GM23338 (cell line): Measurements from ENCODE around the gene CERS1. TPM values are rescaled to one million over a fixed set of nuclear protein-coding genes. Genes with fewer than 3 reads are reported as not detected.

Source experiments
- ATAC-seq: fragments of 200-7000 bp; cut with Tn5 transposase; 3 replicates; pipeline ENCODE4 v1.9.1; 2020
- DNase-seq: peaks from one replicate; pipeline ENCODE4 v3.0.0-alpha.2; 2015; ENCODE audit warnings: low spot score
- H2AFZ ChIP-seq: fragments of 200-600 bp; sonication (generic); 2 replicates; pipeline ENCODE4 v1.8.0; 2016; ENCODE audit warnings: antibody characterized with exemption, mild to moderate bottlenecking, moderate library complexity
- H3F3A ChIP-seq: fragments of 200-600 bp; sonication (generic); replicated peaks from 2 replicates; pipeline ENCODE4 v1.8.0; 2017; ENCODE audit warnings: antibody characterized with exemption, mixed run types, low read depth
- H3K27ac ChIP-seq: fragments of 200-600 bp; sonication (generic); 2 replicates; pipeline ENCODE4 v1.6.1; 2016; ENCODE audit warnings: low read depth
- H3K27me3 ChIP-seq: fragments of 200-600 bp; sonication (generic); 2 replicates; pipeline ENCODE4 v1.8.0; 2016; ENCODE audit warnings: mild to moderate bottlenecking, mixed run types, moderate library complexity; ENCODE audit not compliant: insufficient read depth
- H3K36me3 ChIP-seq: fragments of 200-600 bp; sonication (generic); 2 replicates; pipeline ENCODE4 v1.8.0; 2016; ENCODE audit warnings: mild to moderate bottlenecking; ENCODE audit not compliant: insufficient read depth
- H3K4me1 ChIP-seq: fragments of 200-600 bp; sonication (generic); 2 replicates; pipeline ENCODE4 v1.8.0; 2016; ENCODE audit warnings: mild to moderate bottlenecking, moderate library complexity; ENCODE audit not compliant: insufficient read depth
- H3K4me2 ChIP-seq: fragments of 200-600 bp; sonication (generic); 2 replicates; pipeline ENCODE4 v1.7.1; 2017; ENCODE audit warnings: mixed run types
- H3K4me3 ChIP-seq: fragments of 200-600 bp; sonication (generic); 2 replicates; pipeline ENCODE4 v1.6.1; 2016; ENCODE audit warnings: mixed run types
- H3K79me2 ChIP-seq: fragments of 200-600 bp; sonication (generic); replicated peaks from 2 replicates; pipeline ENCODE4 v1.8.0; 2017; ENCODE audit warnings: mild to moderate bottlenecking; ENCODE audit not compliant: insufficient read depth
- H3K9me2 ChIP-seq: fragments of 200-600 bp; sonication (generic); 2 replicates; pipeline ENCODE4 v1.8.0; 2017; ENCODE audit not compliant: insufficient read depth
- H4K20me1 ChIP-seq: fragments of 200-600 bp; sonication (generic); replicated peaks from 2 replicates; pipeline ENCODE4 v1.8.0; 2017; ENCODE audit warnings: mild to moderate bottlenecking; ENCODE audit not compliant: insufficient read depth
- H3K27ac Mint-ChIP-seq: 2 replicates; pipeline ENCODE4 v1.8.0; 2020; ENCODE audit warnings: inconsistent platforms, mild to moderate bottlenecking, moderate library complexity, mixed read lengths
- H3K27me3 Mint-ChIP-seq: 3 replicates; pipeline ENCODE4 v1.8.0; 2022; ENCODE audit warnings: low read depth, mild to moderate bottlenecking, moderate library complexity, mixed read lengths, inconsistent platforms; ENCODE audit not compliant: insufficient read depth, poor library complexity
- H3K36me3 Mint-ChIP-seq: 3 replicates; pipeline ENCODE4 v1.8.0; 2021; ENCODE audit warnings: low read depth, mild to moderate bottlenecking, inconsistent platforms, moderate library complexity, mixed read lengths
- H3K4me1 Mint-ChIP-seq: 3 replicates; pipeline ENCODE4 v1.8.0; 2020; ENCODE audit warnings: mild to moderate bottlenecking, inconsistent platforms, mixed read lengths
- H3K4me3 Mint-ChIP-seq: 3 replicates; pipeline ENCODE4 v1.8.0; 2021; ENCODE audit warnings: moderate library complexity, mild to moderate bottlenecking, inconsistent platforms, mixed read lengths
- H3K9me3 Mint-ChIP-seq: 3 replicates; pipeline ENCODE4 v1.8.0; 2020; ENCODE audit warnings: moderate library complexity, mild to moderate bottlenecking, inconsistent platforms, mixed read lengths
- CREB1 ChIP-seq: fragments of 250-450 bp; sonication (Bioruptor Pico); IDR thresholded peaks from 2 replicates; pipeline ENCODE4 v1.5.0; 2020; ENCODE audit warnings: low read depth, mild to moderate bottlenecking, moderate library complexity
- POLR2AphosphoS5 ChIP-seq: IDR thresholded peaks from 2 replicates; pipeline ENCODE4 v1.6.1; 2016; ENCODE audit warnings: antibody characterized with exemption, low read depth
- ZNF114 ChIP-seq: fragments of 250-450 bp; sonication (Bioruptor Pico); IDR thresholded peaks from 2 replicates; pipeline ENCODE4 v1.5.0; 2020; ENCODE audit warnings: mild to moderate bottlenecking, moderate library complexity
- ZNF462 ChIP-seq: fragments of 250-450 bp; sonication (Bioruptor Pico); IDR thresholded peaks from 2 replicates; pipeline ENCODE4 v1.5.0; 2020; ENCODE audit warnings: mild to moderate bottlenecking, moderate library complexity
- polyA plus RNA-seq: library from polyadenylated mRNA; unstranded; fragments of >200 nt; fragmentation: Nextera tagmentation; extraction: Ambion mirVana; gene quantifications from 2 replicates; pipeline ENCODE4 v1.2.1, GENCODE V29; 2016
- total RNA-seq: library from RNA; depleted of rRNA; stranded (reverse); fragments of >200 nt; shearing (Covaris generic); gene quantifications from 2 replicates; pipeline ENCODE4 v1.2.3, GENCODE V29; 2014
- TF ChIP-seq, protein P1 (sequence below): IDR thresholded peaks from 2 replicates; pipeline ENCODE4 v1.6.1; 2016; ENCODE audit warnings: antibody characterized with exemption

Gene CERS1
- total and polyA plus RNA-seq, 2 experiments from 2014 or later = 11.1 to 12.2 TPM

DNA sequence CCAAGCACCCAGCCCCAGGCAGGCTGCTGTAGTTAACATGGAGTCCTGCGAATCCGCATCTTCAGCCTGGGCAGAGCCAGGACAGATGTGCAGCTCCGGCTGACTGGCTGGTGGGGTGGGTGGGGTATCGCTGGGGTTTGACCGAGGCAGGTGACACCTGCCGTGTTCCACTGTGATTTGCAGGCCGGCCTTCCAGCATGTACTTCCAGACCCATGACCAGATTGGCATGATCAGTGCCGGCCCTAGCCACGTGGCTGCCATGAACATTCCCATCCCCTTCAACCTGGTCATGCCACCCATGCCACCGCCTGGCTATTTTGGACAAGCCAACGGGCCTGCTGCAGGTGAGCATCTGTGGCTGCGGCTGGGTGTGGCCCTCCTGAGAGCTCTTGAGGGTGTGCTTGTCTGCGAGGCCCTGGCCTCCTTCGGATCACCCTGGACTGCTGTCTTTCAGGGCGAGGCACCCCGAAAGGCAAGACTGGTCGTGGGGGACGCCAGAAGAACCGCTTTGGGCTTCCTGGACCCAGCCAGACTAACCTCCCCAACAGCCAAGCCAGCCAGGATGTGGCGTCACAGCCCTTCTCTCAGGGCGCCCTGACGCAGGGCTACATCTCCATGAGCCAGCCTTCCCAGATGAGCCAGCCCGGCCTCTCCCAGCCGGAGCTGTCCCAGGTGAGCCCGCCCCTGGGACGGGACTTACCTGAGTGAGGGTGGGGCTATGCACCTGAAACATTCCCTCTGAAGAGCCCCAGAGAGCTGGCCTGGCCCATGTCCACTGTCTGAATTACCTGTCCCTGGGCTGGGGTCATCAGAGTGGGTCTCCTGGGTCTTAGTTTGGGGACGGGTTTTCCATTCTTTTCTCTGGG lies 30.6 kb downstream of the CERS1 start:
- ATAC-seq = no peak
- Histone ChIP-seq H3K4me1 (peaks cover 5% of the 10 kb centered on the region; the same call in 1 of the 2 replicates), H3F3A (peaks cover 31% of the 10 kb centered on the region), H3K4me2 (no peak overlapping the region), H3K27ac (no peak overlapping the region), H3K9me2 (no peaks in the 10 kb centered on the region), H3K4me3 (no peak overlapping the region), H3K79me2 (no peaks in the 10 kb centered on the region), H3K27me3 (peaks cover 13% of the 10 kb centered on the region), H3K36me3 (peaks cover 21% of the 10 kb centered on the region; the same call in 1 of the 2 replicates), H2AFZ (no peak overlapping the region), H4K20me1 (peaks cover 14% of the 10 kb centered on the region)
- TF ChIP-seq POLR2AphosphoS5 (no peak), ZNF462 (CRISPR knock-in tag) (no peak), CREB1 (no peak), ZNF114 (no peak)
- TF ChIP-seq, protein P1, sequence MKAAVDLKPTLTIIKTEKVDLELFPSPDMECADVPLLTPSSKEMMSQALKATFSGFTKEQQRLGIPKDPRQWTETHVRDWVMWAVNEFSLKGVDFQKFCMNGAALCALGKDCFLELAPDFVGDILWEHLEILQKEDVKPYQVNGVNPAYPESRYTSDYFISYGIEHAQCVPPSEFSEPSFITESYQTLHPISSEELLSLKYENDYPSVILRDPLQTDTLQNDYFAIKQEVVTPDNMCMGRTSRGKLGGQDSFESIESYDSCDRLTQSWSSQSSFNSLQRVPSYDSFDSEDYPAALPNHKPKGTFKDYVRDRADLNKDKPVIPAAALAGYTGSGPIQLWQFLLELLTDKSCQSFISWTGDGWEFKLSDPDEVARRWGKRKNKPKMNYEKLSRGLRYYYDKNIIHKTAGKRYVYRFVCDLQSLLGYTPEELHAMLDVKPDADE = no peak
- Mint-ChIP-seq H3K27ac (no peak overlapping the region), H3K4me3 (no peak overlapping the region), H3K4me1 (peaks cover 6% of the 10 kb centered on the region; the same call in 2 of the 3 replicates), H3K36me3 (peaks cover 58% of the 10 kb centered on the region), H3K9me3 (no peaks in the 10 kb centered on the region), H3K27me3 (peaks cover 8% of the 10 kb centered on the region)
- DNase-seq = no peak
